ENCODE measurements around the gene MIPOL1. TPM values are rescaled to one million over a fixed set of nuclear protein-coding genes. Genes with fewer than 3 reads are reported as not detected.
"Not testable (repeated sequence)": the region's sequence is repeated elsewhere in the genome, so short reads cannot be mapped to it uniquely, and the experiment has no call there.

Gene MIPOL1
- total and polyA plus RNA-seq, 7 experiments from 2014 or later: 0.12 to 0.69 (median 0.27) TPM; not detected in 4

GRCh38 chr14:37545174-37545573 lies 347.4 kb downstream of the MIPOL1 start:
- no peak for ATAC-seq
- Histone ChIP-seq H3K27me3 (ENCODE audit: control insufficient read depth in 2 of 2, insufficient read depth in 2 of 2, low read length in 2 of 2) (no peaks in the 10 kb centered on the region), H3K4me1 (ENCODE audit: control insufficient read depth in 2 of 2, insufficient read depth in 2 of 2, low read length in 2 of 2) (no peaks in the 10 kb centered on the region), H3K9me3 (ENCODE audit: control insufficient read depth in 2 of 3, low read length in 3 of 3) (no peaks in the 10 kb centered on the region), H3K36me3 (ENCODE audit: control insufficient read depth in 2 of 3, insufficient read depth in 3 of 3, low read length in 3 of 3) (no peaks in the 10 kb centered on the region), H3K27ac (ENCODE audit: low read depth, low read length) (no peak overlapping the region), H3K4me3 (ENCODE audit: low read length) (no peak overlapping the region)
- Mint-ChIP-seq H3K4me1 (no peaks in the 10 kb centered on the region), H3K27ac (no peak overlapping the region), H3K4me3 (no peak overlapping the region), H3K36me3 (no peaks in the 10 kb centered on the region), H3K9me3 (no peaks in the 10 kb centered on the region), H3K27me3 (no peaks in the 10 kb centered on the region)
- intact Hi-C loops (cut with micrococcal nuclease): no loop called here
- POLR2A ChIA-PET: no interaction called here
- CTCF ChIA-PET: no interaction called here
- no peak for DNase-seq

DNA sequence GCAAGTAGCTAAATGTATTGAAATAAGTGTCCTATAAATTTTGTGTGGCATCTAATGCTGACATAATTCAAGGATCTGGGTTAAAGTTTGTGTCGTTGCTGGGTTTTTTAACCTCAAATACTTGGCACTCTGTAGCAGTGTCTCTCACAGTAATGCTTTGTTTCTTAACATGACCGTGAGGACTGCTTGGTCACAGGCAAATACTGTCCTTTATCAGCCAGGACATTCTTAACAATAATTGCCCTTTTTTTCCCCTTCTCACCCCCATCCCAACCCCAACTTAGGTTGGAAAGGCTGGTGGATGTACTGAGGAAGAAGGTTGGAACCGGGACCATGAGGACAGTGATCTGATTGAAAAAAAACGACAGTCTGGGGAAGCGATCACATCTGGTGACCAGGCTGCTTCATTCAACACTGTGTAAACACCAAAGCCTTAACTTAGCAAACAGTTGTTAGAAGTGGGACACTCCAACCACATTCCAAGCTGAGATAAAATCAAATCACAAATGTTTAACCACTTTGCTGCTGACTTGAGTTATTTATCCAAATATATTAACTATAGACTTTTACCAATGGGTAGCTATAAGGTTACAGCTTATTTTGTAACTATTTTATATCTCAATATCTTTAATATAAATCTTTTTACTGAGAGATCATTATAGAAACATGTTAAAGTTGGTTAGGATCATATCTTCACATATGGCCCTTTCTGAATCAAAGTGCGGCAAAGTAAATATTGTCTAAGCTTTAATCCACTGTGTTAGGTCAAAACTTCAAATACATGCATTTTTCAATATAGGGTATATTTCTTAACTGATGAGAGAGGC lies 349.1 kb downstream of the MIPOL1 start:
- Mint-ChIP-seq H3K4me1 (no peaks in the 10 kb centered on the region), H3K27ac (no peak overlapping the region), H3K27me3 (no peaks in the 10 kb centered on the region), H3K4me3 (no peak overlapping the region), H3K9me3 (no peaks in the 10 kb centered on the region), H3K36me3 (no peaks in the 10 kb centered on the region)
- Histone ChIP-seq H3K36me3 (ENCODE audit: control insufficient read depth in 2 of 3, insufficient read depth in 3 of 3, low read length in 3 of 3) (no peaks in the 10 kb centered on the region), H3K27ac (ENCODE audit: low read depth, low read length) (no peak overlapping the region), H3K4me1 (ENCODE audit: control insufficient read depth in 2 of 2, insufficient read depth in 2 of 2, low read length in 2 of 2) (no peaks in the 10 kb centered on the region), H3K27me3 (ENCODE audit: control insufficient read depth in 2 of 2, insufficient read depth in 2 of 2, low read length in 2 of 2) (no peaks in the 10 kb centered on the region), H3K4me3 (ENCODE audit: low read length) (no peak overlapping the region), H3K9me3 (ENCODE audit: control insufficient read depth in 2 of 3, low read length in 3 of 3) (no peaks in the 10 kb centered on the region)
- DNase-seq: no peak
- ChIA-PET CTCF (no interaction called here), POLR2A (no interaction called here)
- no peak for ATAC-seq
- intact Hi-C loops (cut with micrococcal nuclease): no loop called here

- POLR2A ChIA-PET: no interaction called here
- Mint-ChIP-seq H3K4me1 (no peaks in the 10 kb centered on the region), H3K27me3 (no peaks in the 10 kb centered on the region), H3K36me3 (peaks cover 0 to 3% (median 0%) of the 10 kb centered on the region in 5 donors), H3K9me3 (peaks cover 2 to 21% (median 7%) of the 10 kb centered on the region in 11 donors), H3K27ac (no peak overlapping the region), H3K4me3 (no peak overlapping the region)
- CTCF ChIA-PET: no interaction called here
- Histone ChIP-seq H3K4me3 (ENCODE audit: low read length) (no peak overlapping the region), H3K27ac (ENCODE audit: low read depth, low read length) (no peak overlapping the region), H3K27me3 (ENCODE audit: control insufficient read depth in 2 of 2, insufficient read depth in 2 of 2, low read length in 2 of 2) (no peaks in the 10 kb centered on the region), H3K4me1 (ENCODE audit: control insufficient read depth in 2 of 2, insufficient read depth in 2 of 2, low read length in 2 of 2) (no peaks in the 10 kb centered on the region), H3K9me3 (ENCODE audit: control insufficient read depth in 2 of 3, low read length in 3 of 3) (no peaks in the 10 kb centered on the region), H3K36me3 (ENCODE audit: control insufficient read depth in 2 of 3, insufficient read depth in 3 of 3, low read length in 3 of 3) (no peaks in the 10 kb centered on the region)
- ATAC-seq: no peak
- no peak for DNase-seq
- intact Hi-C loops (cut with micrococcal nuclease): no loop called here
Measured at GRCh38 chr14:37550511-37550910, 352.8 kb downstream of the MIPOL1 start.

DNA sequence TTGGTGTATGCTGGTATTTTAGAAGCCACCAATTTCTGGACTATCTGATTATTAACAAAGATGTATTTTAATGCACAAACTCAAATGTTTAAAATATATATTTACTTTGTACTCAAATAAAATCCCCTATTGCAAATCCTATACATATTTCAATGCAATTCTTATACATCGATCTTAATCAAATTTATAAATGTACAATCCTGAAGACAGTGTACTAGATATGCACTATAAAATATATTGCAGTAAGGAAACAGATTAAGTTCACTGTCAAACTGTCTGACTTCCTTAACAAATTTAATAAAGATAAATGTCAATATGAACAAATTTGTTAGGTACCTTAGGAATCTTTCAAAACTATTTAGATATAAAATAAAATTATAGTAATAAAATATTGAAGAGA lies 353.4 kb downstream of the MIPOL1 start:
- no peaks in the 10 kb centered on the region for H3K4me1 Mint-ChIP-seq
- H3K36me3 Mint-ChIP-seq: peaks cover 0 to 3% (median 0%) of the 10 kb centered on the region in 5 donors
- POLR2A ChIA-PET: no interaction called here
- H3K27me3 Mint-ChIP-seq: no peaks in the 10 kb centered on the region
- ATAC-seq (no peak), DNase-seq (no peak)
- CTCF ChIA-PET: no interaction called here
- intact Hi-C loops (cut with micrococcal nuclease): no loop called here
- Histone ChIP-seq H3K27me3 (ENCODE audit: control insufficient read depth in 2 of 2, insufficient read depth in 2 of 2, low read length in 2 of 2) (no peaks in the 10 kb centered on the region), H3K9me3 (ENCODE audit: control insufficient read depth in 2 of 3, low read length in 3 of 3) (no peaks in the 10 kb centered on the region), H3K27ac (ENCODE audit: low read depth, low read length) (no peak overlapping the region), H3K4me3 (ENCODE audit: low read length) (no peak overlapping the region), H3K4me1 (ENCODE audit: control insufficient read depth in 2 of 2, insufficient read depth in 2 of 2, low read length in 2 of 2) (no peaks in the 10 kb centered on the region), H3K36me3 (ENCODE audit: control insufficient read depth in 2 of 3, insufficient read depth in 3 of 3, low read length in 3 of 3) (no peaks in the 10 kb centered on the region)
- no peak overlapping the region for H3K27ac Mint-ChIP-seq
- no peak overlapping the region for H3K4me3 Mint-ChIP-seq
- peaks cover 2 to 21% (median 7%) of the 10 kb centered on the region in 11 donors for H3K9me3 Mint-ChIP-seq

- CTCF ChIA-PET: no interaction called here
- POLR2A ChIA-PET: no interaction called here
- H3K4me3 Mint-ChIP-seq: no peak overlapping the region
- no peak overlapping the region for H3K27ac Mint-ChIP-seq
- Histone ChIP-seq H3K27me3 (ENCODE audit: control insufficient read depth in 2 of 2, insufficient read depth in 2 of 2, low read length in 2 of 2) (no peaks in the 10 kb centered on the region), H3K27ac (ENCODE audit: low read depth, low read length) (no peak overlapping the region), H3K9me3 (ENCODE audit: control insufficient read depth in 2 of 3, low read length in 3 of 3) (no peaks in the 10 kb centered on the region), H3K4me1 (ENCODE audit: control insufficient read depth in 2 of 2, insufficient read depth in 2 of 2, low read length in 2 of 2) (no peaks in the 10 kb centered on the region), H3K36me3 (ENCODE audit: control insufficient read depth in 2 of 3, insufficient read depth in 3 of 3, low read length in 3 of 3) (no peaks in the 10 kb centered on the region), H3K4me3 (ENCODE audit: low read length) (no peak overlapping the region)
- no peak for DNase-seq
- no peak for ATAC-seq
- peaks cover 3 to 37% (median 18%) of the 10 kb centered on the region in 11 donors for H3K9me3 Mint-ChIP-seq
- H3K27me3 Mint-ChIP-seq: no peaks in the 10 kb centered on the region
- H3K36me3 Mint-ChIP-seq: peaks cover 0 to 9% (median 4%) of the 10 kb centered on the region in 5 donors
- intact Hi-C loops (cut with micrococcal nuclease): no loop called here
- H3K4me1 Mint-ChIP-seq: no peaks in the 10 kb centered on the region
Measured at GRCh38 chr14:37553935-37554550, 356.3 kb downstream of the MIPOL1 start.

DNA sequence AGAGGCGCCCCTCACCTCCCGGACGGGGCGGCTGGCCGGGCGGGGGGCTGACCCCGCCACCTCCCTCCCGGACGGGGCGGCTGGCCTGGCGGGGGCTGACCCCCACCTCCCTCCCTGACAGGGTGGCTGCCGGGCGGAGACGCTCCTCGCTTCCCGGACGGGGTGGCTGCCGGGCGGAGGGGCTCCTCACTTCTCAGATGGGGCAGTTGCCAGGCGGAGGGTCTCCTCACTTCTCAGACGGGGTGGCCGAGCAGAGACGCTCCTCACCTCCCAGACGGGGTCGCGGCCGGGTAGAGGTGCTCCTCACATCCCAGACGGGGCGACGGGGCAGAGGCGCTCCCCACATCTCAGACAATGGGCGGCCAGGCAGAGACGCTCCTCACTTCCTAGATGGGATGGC lies 357.9 kb downstream of the MIPOL1 start:
- H3K4me3 Mint-ChIP-seq; intact Hi-C loops (cut with micrococcal nuclease): not testable (repeated sequence)

DNA sequence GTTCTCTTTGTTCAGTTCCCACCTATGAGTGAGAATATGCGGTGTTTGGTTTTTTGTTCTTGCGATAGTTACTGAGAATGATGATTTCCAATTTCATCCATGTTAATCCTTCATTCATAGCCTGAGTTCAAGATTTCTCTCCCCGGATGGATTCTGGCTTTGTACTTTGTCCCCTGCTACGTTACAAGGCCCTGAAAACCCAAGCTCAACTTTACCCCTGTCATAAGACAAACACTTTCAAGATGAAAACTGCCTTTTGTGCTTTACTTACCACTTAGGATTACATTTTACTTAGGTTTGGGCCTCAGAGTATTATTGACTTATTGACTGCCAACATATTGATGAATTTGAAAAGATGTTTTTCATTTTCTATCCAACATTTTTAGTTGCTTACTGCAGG lies 361.0 kb downstream of the MIPOL1 start:
- Histone ChIP-seq H3K9me3 (ENCODE audit: control insufficient read depth in 2 of 3, low read length in 3 of 3) (no peaks in the 10 kb centered on the region), H3K27me3 (ENCODE audit: control insufficient read depth in 2 of 2, insufficient read depth in 2 of 2, low read length in 2 of 2) (no peaks in the 10 kb centered on the region), H3K4me3 (ENCODE audit: low read length) (no peak overlapping the region), H3K36me3 (ENCODE audit: control insufficient read depth in 2 of 3, insufficient read depth in 3 of 3, low read length in 3 of 3) (no peaks in the 10 kb centered on the region), H3K4me1 (ENCODE audit: control insufficient read depth in 2 of 2, insufficient read depth in 2 of 2, low read length in 2 of 2) (no peaks in the 10 kb centered on the region), H3K27ac (ENCODE audit: low read depth, low read length) (no peak overlapping the region)
- Mint-ChIP-seq H3K27me3 (peaks cover 0 to under 1% (median 0%) of the 10 kb centered on the region in 5 donors), H3K27ac (no peak overlapping the region), H3K36me3 (peaks cover 0 to 9% (median 4%) of the 10 kb centered on the region in 5 donors), H3K4me1 (no peaks in the 10 kb centered on the region), H3K4me3 (no peak overlapping the region), H3K9me3 (peaks cover 1 to 25% (median 15%) of the 10 kb centered on the region in 11 donors)
- no peak for ATAC-seq
- DNase-seq: no peak
- intact Hi-C loops (cut with micrococcal nuclease): no loop called here
- CTCF ChIA-PET: no interaction called here
- POLR2A ChIA-PET: no interaction called here

More for the DNA sequence above, 357.9 kb downstream of the MIPOL1 start:
- CTCF ChIA-PET; H3K27me3 ChIP-seq (ENCODE audit: control insufficient read depth in 2 of 2, insufficient read depth in 2 of 2, low read length in 2 of 2); H3K27ac Mint-ChIP-seq; H3K36me3 Mint-ChIP-seq; ATAC-seq; H3K36me3 ChIP-seq (ENCODE audit: control insufficient read depth in 2 of 3, insufficient read depth in 3 of 3, low read length in 3 of 3); H3K4me1 ChIP-seq (ENCODE audit: control insufficient read depth in 2 of 2, insufficient read depth in 2 of 2, low read length in 2 of 2); DNase-seq; H3K4me3 ChIP-seq (ENCODE audit: low read length); H3K27me3 Mint-ChIP-seq; H3K9me3 ChIP-seq (ENCODE audit: control insufficient read depth in 2 of 3, low read length in 3 of 3); H3K4me1 Mint-ChIP-seq; H3K27ac ChIP-seq (ENCODE audit: low read depth, low read length); POLR2A ChIA-PET: not testable (repeated sequence)
- H3K9me3 Mint-ChIP-seq: peaks cover 3 to 37% (median 18%) of the 10 kb centered on the region in 11 donors
